H1 (cell line): ENCODE measurements around the gene VIPR2. TPM values are rescaled to one million over a fixed set of nuclear protein-coding genes. Genes with fewer than 3 reads are reported as not detected.

Source experiments
- RFX5 ChIP-seq: IDR thresholded peaks from 2 replicates; pipeline ENCODE4 v1.6.1; 2011; ENCODE audit warnings: low read depth, low read length, improper control_type of control experiment, borderline replicate concordance
- TBP ChIP-seq: IDR thresholded peaks from 2 replicates; pipeline ENCODE4 v1.6.1; 2011; ENCODE audit warnings: low read depth, low read length, improper control_type of control experiment
- polyA plus RNA-seq, 7 experiments: library from polyadenylated mRNA; depleted of rRNA in 3 of 7; stranded (reverse) in 5 of 7; unstranded in 2 of 7; fragments of >200 nt in 5 of 7; fragments of 200-250 nt in 2 of 7; gene quantifications; 1 replicate in 5 of 7; 2 replicates in 1 of 7; 4 replicates in 1 of 7; pipeline versions ENCODE4 v1.2.1 to v1.2.3, GENCODE V29; 2011 to 2013; ENCODE audit warnings: missing spikeins in 2 of 7, mixed read lengths in 2 of 7
- total RNA-seq: library from RNA; stranded (reverse); fragmentation: NEBNext Ultra II Directional; extraction: Animal tissue kit (Norgen Biotek cat#: 25700); gene quantifications from 2 replicates; pipeline ENCODE4 v1.2.1, GENCODE V29; 2021

The VIPR2 gene
- total and polyA plus RNA-seq, 2 of the 8 experiments (the other 6 are each of a cell fraction or from before 2014, with no cell fraction given): 2.4 to 6.3 TPM

- no peak for TF ChIP-seq TBP
- no peak for TF ChIP-seq RFX5
Observed at GRCh38 chr7:158988996-158989395, 155.7 kb downstream of the VIPR2 start (continued).
